IPS-18a (cell line): Measurements from ENCODE around the gene SMTNL2.

Experiments used
- H3K27ac ChIP-seq: one replicate; pipeline ENCODE4 v1.5.1; 2013; ENCODE audit warnings: low read length
- H3K27me3 ChIP-seq: one replicate; pipeline ENCODE4 v1.6.1; 2013; ENCODE audit warnings: mild to moderate bottlenecking, low read length; ENCODE audit not compliant: control insufficient read depth, insufficient read depth
- H3K36me3 ChIP-seq: one replicate; pipeline ENCODE4 v1.6.1; 2013; ENCODE audit warnings: low read depth, low read length; ENCODE audit not compliant: control insufficient read depth
- H3K4me1 ChIP-seq: one replicate; pipeline ENCODE4 v1.6.1; 2013; ENCODE audit warnings: low read depth, low read length; ENCODE audit not compliant: control insufficient read depth
- H3K4me3 ChIP-seq: one replicate; pipeline ENCODE4 v1.5.1; 2013; ENCODE audit warnings: low read length
- H3K9ac ChIP-seq: one replicate; pipeline ENCODE4 v1.6.1; 2013; ENCODE audit warnings: mild to moderate bottlenecking, low read length, moderate library complexity
- H3K9me3 ChIP-seq: one replicate; pipeline ENCODE4 v1.6.1; 2013; ENCODE audit warnings: low read depth, low read length; ENCODE audit not compliant: control insufficient read depth

The SMTNL2 gene

DNA sequence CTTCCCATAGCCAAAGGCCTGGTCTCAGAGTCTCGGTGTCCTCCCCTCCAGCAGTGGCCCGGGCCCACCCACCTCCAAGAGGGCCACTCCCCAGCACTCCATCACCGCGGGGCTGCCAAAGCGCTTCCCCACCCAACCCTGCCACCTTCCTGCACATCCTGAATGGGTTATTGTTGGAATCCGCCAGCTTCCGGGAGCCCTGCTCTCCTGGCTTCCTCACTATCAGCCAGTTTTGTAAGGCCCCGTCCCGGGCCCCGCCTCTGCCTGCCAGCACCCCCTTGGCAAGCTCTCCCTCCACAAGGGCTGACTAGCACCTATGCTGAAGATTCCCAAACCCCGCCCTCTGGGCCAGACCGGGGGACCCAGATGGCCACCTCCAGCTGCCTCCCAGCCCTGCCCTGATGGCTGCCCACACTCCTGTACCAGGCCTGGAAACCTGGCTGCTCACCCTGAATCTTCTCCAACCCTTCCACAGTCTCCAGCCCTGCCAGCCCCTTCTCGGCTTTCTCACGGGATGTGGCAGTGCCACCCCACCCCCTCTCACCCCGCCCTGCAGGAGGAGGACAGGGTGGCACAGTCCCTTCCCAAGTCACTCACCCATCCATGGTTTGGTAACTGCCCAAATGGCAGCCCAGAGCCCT, 43.5 kb upstream of the SMTNL2 start:
- H3K36me3 ChIP-seq, result peaks cover 65% of the 10 kb centered on the region
- H3K9ac ChIP-seq, result no peak overlapping the region
- no peak overlapping the region for H3K27ac ChIP-seq
- H3K4me3 ChIP-seq, result no peak overlapping the region
- H3K4me1 ChIP-seq, result no peaks in the 10 kb centered on the region
- no peaks in the 10 kb centered on the region for H3K9me3 ChIP-seq
- no peaks in the 10 kb centered on the region for H3K27me3 ChIP-seq

- Histone ChIP-seq H3K27me3 (no peaks in the 10 kb centered on the region), H3K4me1 (no peaks in the 10 kb centered on the region), H3K4me3 (no peak overlapping the region), H3K36me3 (peaks cover 71% of the 10 kb centered on the region), H3K27ac (no peak overlapping the region), H3K9ac (no peak overlapping the region), H3K9me3 (no peaks in the 10 kb centered on the region)
These were observed 42.9 kb upstream of the SMTNL2 start for GRCh38 chr17:4541328-4542002.

DNA sequence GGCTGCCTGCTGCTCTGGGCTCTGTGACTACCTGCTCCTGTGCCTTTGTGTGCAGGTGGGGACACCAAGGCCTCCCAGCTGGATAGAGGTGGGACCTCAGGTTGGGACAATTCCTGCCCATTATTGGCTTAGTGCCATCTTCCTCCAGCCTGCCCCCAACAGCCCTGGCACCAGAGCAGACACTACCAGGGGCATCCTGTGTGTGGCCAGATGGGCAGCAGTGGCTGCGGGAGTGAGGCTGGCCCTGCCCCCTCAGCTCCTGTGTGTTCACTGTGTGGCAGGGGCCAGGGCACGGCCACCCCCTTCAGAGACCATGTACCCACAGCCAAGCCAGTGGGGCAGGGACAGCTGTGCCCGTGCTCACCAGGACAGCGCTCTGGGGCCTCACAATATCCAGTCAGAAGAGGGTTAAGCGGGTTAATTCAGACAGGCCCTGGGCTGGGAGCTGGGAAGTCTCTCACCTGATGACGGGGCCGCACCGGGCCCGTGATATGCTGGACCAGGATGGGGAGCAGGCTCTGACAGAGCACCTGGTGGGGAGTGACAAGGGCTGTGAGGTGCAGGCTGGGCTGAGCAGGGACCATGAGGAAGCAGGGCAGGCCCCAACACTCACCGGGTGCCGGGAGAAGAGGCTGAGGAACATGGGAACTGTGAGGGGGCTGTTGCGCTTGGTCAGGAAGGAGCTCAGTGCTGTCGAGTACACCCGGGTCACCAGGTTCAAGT, 42.2 kb upstream of the SMTNL2 start:
- no peaks in the 10 kb centered on the region for H3K4me1 ChIP-seq
- no peak overlapping the region for H3K4me3 ChIP-seq
- no peaks in the 10 kb centered on the region for H3K9me3 ChIP-seq
- peaks cover 78% of the 10 kb centered on the region for H3K36me3 ChIP-seq
- H3K9ac ChIP-seq, result no peak overlapping the region
- no peaks in the 10 kb centered on the region for H3K27me3 ChIP-seq
- no peak overlapping the region for H3K27ac ChIP-seq

- Histone ChIP-seq H3K4me3 (no peak overlapping the region), H3K27me3 (no peaks in the 10 kb centered on the region), H3K4me1 (no peaks in the 10 kb centered on the region), H3K36me3 (peaks cover 84% of the 10 kb centered on the region), H3K9ac (no peak overlapping the region), H3K27ac (no peak overlapping the region), H3K9me3 (no peaks in the 10 kb centered on the region)
These were observed 41.6 kb upstream of the SMTNL2 start for GRCh38 chr17:4542726-4543191.

DNA sequence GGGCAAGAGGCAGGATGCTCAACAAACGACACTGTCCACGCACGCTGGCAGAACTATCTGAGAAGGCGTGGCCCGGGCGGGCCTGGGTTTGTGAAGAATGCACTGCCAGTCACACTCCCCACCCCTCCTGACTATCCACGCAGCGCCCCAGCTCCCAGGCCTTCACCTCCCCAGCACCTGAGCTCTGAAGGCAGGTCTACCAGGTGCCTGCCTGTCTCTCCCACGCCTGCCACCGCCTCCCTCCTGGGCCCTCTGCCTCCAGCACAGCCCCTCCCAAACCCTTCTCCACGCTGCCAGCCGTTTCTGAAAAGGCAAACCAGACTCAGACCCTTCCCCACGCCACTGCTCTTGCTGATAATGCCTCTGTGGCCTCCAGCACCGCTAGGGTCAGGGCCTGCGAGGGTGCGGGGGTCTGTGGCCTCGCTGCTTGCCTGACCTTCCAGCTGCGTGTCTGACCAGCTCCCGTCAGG, 40.7 kb upstream of the SMTNL2 start:
- H3K9me3 ChIP-seq, result no peaks in the 10 kb centered on the region
- no peak overlapping the region for H3K4me3 ChIP-seq
- H3K36me3 ChIP-seq, result peaks cover 85% of the 10 kb centered on the region
- no peak overlapping the region for H3K9ac ChIP-seq
- H3K27ac ChIP-seq, result no peak overlapping the region
- no peaks in the 10 kb centered on the region for H3K27me3 ChIP-seq
- no peaks in the 10 kb centered on the region for H3K4me1 ChIP-seq

GRCh38 chr17:4544135-4544950, 40.0 kb upstream of the SMTNL2 start:
- Histone ChIP-seq H3K27ac (no peak overlapping the region), H3K9me3 (no peaks in the 10 kb centered on the region), H3K9ac (no peak overlapping the region), H3K36me3 (peaks cover 85% of the 10 kb centered on the region), H3K27me3 (no peaks in the 10 kb centered on the region), H3K4me3 (no peak overlapping the region), H3K4me1 (no peaks in the 10 kb centered on the region)

GRCh38 chr17:4544951-4545216, 39.4 kb upstream of the SMTNL2 start:
- no peak overlapping the region for H3K27ac ChIP-seq
- H3K9me3 ChIP-seq, result no peaks in the 10 kb centered on the region
- no peaks in the 10 kb centered on the region for H3K4me1 ChIP-seq
- no peaks in the 10 kb centered on the region for H3K27me3 ChIP-seq
- no peak overlapping the region for H3K9ac ChIP-seq
- H3K4me3 ChIP-seq, result no peak overlapping the region
- peaks cover 85% of the 10 kb centered on the region for H3K36me3 ChIP-seq

DNA sequence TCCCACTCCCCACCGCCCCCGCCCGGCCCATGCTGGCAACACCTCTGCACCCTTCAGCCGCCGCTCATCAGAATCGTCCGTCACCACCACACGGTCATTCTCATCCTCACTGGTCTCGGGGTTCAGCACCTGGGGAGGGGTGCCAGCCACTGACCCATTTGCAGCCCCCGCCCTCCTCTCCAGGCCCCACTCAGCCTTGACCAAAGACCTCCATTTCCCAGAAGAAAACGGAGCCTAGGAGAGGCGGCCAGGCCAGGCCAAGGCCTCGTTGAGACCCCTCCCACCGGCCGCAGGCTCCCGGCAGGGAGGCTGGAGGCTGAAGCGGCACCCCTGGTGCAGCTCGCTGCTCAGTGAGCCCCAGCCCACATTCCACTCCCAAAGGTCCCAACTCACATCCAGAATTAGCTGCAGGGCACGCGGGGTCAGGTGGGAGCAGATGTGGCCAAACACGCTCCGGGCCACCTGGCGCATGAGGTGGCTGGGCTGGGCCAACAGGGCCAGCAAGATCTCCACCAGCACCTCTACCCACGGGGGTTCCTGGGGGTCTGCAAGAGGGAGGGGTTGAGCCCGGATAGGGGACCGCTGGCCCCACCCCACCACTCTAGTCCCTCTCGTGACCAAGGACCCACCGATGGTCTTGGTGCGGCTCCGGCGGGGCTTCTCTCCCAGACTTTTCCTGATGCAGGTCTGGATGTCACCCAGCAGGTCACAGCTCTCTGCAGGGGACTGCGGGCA, 38.9 kb upstream of the SMTNL2 start:
- H3K4me3 ChIP-seq, result no peak overlapping the region
- no peak overlapping the region for H3K27ac ChIP-seq
- H3K4me1 ChIP-seq, result no peaks in the 10 kb centered on the region
- no peaks in the 10 kb centered on the region for H3K27me3 ChIP-seq
- H3K9me3 ChIP-seq, result no peaks in the 10 kb centered on the region
- H3K36me3 ChIP-seq, result peaks cover 87% of the 10 kb centered on the region
- H3K9ac ChIP-seq, result no peak overlapping the region

DNA sequence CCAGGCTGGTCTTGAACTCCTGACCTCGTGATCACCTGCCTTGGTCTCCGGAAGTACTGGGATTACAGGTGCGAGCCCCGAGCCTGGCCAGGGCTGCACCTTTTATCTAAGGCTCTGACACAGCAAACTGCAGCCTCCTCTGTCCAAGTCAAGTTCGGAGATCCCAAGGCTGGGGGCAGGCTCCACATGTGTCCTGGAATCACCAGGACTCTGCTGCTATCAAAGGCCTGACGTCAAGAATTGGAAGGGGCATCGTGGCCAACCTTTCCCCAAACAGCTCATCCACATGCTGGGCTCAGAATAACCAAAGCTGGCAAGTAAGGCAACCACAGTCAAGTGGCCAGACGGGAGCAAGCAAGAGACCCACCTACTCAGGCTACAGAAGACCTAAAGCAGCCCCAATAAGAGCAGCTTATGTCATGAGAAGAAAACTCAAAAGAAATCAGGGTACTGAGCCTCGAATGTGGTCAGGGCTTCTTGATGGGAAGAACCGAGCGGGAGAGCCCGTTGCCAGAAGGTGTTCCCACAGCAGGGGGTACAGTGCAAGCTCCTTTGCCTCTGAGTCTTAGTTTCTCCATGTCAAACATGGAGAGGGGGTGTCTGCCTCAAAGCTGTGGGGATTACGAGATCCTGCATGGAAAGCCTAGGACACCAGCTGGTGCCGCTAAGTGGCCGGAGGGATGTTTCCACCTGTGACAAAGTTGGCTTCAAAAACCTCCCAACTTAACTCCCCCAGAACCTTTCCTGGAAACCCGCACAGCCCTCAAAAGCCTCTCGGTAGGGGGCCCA, 37.0 kb upstream of the SMTNL2 start:
- peaks cover 90% of the 10 kb centered on the region for H3K36me3 ChIP-seq
- no peak overlapping the region for H3K9ac ChIP-seq
- no peaks in the 10 kb centered on the region for H3K4me1 ChIP-seq
- no peaks in the 10 kb centered on the region for H3K27me3 ChIP-seq
- H3K9me3 ChIP-seq, result no peaks in the 10 kb centered on the region
- H3K4me3 ChIP-seq, result no peak overlapping the region
- no peak overlapping the region for H3K27ac ChIP-seq

DNA sequence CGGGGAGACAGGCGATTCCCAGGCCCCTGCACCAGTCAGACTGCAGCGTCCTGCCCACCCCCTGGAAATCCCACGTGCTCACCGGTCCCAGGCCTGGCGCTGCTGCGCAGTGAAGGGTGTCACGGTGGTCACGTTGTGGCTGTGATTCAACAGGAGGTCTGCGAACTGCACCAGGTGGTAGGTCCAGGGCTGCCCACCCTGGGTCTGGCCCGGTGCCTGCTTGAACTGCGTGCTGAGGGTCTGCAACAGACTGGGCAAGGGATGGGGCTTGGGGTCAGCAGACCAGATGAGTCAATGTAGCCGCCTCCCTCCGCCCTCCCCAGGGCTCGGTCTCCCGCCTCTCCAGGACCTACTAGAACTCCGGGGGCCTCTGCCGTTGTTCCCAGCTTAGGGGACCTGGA, 36.3 kb upstream of the SMTNL2 start:
- Histone ChIP-seq H3K36me3 (peaks cover 90% of the 10 kb centered on the region), H3K27ac (no peak overlapping the region), H3K9ac (no peak overlapping the region), H3K4me3 (no peak overlapping the region), H3K9me3 (no peaks in the 10 kb centered on the region), H3K4me1 (no peaks in the 10 kb centered on the region), H3K27me3 (no peaks in the 10 kb centered on the region)
